ENCODE measurements around the gene DNPEP.

Gene DNPEP

DNA sequence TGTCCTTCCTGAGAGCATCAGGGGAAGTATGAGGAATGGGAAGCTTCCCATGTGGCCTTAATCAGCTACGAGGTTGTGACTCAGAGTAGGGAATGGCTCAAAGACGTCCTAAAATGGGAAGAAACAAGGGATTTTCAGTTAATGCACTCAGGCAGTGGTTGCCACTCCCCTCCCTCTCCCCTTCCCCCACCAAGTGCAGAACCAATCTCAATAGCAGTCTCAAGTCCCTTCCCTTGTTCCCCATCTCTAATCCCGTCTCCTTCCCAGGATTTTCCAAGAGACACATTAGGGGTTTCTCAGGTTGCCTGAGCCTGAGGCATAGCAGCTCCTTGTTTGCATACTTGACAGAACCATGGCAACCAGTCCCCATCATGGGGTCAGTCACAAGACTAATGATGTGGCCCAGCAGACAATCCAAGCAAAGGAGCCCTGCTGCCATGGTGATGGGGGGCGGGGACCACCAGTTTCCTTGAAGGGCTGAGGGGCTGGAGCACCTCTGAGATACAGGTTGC is 36.9 kb downstream of the DNPEP start:
- no peak for DNase-seq (ENCODE audit: extremely low read depth, insufficient read length)
- no peaks in the 10 kb centered on the region for H3K36me3 ChIP-seq (ENCODE audit: control insufficient read depth, insufficient read depth, low read length)
- TF ChIP-seq, protein P1, sequence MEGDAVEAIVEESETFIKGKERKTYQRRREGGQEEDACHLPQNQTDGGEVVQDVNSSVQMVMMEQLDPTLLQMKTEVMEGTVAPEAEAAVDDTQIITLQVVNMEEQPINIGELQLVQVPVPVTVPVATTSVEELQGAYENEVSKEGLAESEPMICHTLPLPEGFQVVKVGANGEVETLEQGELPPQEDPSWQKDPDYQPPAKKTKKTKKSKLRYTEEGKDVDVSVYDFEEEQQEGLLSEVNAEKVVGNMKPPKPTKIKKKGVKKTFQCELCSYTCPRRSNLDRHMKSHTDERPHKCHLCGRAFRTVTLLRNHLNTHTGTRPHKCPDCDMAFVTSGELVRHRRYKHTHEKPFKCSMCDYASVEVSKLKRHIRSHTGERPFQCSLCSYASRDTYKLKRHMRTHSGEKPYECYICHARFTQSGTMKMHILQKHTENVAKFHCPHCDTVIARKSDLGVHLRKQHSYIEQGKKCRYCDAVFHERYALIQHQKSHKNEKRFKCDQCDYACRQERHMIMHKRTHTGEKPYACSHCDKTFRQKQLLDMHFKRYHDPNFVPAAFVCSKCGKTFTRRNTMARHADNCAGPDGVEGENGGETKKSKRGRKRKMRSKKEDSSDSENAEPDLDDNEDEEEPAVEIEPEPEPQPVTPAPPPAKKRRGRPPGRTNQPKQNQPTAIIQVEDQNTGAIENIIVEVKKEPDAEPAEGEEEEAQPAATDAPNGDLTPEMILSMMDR (IDR thresholded peaks at IDR 0.05; ENCODE audit: insufficient read depth, low read length, poor library complexity, severe bottlenecking) = no peak
- no peak overlapping the region for H3K4me3 ChIP-seq (replicated peaks; ENCODE audit: low read depth, low read length)
- no peaks in the 10 kb centered on the region; the same call in 1 of the 2 replicates for H3K27me3 ChIP-seq (replicated peaks; ENCODE audit: control insufficient read depth, insufficient read depth, low read length)

DNA sequence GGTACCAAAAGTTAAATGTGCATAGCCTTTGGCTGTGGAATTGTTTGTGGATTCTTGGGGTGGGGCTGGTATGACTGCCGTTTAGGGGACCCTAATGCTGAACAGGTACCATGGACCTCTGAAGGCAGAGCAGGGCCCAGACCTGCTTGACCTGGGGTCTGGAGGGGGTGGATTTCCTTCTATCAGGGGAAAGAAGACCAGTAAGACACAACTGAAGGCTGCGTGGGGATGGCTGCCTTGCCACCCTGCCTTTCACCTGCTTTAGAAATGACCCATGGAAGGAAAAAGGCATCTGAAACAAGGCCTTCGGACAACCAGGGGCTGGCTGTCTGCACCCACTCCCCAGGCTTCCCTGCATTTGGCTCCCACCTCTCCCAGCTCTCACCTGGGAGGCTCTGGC is 37.5 kb downstream of the DNPEP start:
- Histone ChIP-seq H3K27me3 (replicated peaks; ENCODE audit: control insufficient read depth, insufficient read depth, low read length) (no peaks in the 10 kb centered on the region; the same call in 1 of the 2 replicates), H3K36me3 (ENCODE audit: control insufficient read depth, insufficient read depth, low read length) (no peaks in the 10 kb centered on the region), H3K4me3 (replicated peaks; ENCODE audit: low read depth, low read length) (no peak overlapping the region)
- TF ChIP-seq, protein P1 (IDR thresholded peaks at IDR 0.05; ENCODE audit: insufficient read depth, low read length, poor library complexity, severe bottlenecking) = no peak
- no peak for DNase-seq (ENCODE audit: extremely low read depth, insufficient read length)

DNA sequence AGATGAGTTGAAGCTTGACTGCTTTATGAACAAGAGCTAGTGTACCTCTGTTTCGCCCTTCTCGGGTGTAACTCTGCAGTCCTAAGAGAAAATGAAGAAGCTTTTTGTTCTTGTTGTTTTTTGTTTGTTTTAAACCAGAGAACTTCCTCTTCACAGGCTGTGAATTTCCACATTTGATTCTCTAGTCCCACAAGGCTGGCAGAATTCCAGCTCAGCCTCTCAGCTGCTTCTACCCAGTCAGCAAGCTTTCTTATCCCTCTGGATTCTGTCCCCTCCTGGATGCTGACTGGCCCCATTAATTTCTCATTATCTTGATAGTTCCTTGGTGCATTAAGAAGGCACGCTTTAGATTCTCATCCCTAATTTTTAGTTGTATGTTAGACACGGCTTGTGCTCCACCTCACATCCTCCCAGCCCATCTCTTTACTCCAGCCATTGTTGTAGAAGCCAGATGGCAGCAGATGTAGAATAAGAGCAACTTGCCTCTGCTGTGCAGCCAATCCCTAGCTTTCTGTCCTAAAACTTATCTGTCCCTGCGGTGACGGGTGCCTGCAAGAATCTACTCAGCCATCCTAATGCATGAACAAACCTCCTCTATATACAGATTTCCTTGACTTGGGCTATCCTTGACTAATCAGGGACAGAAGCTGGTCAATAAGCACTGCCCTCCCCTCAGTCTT is 42.8 kb downstream of the DNPEP start:
- H3K27me3 ChIP-seq (replicated peaks; ENCODE audit: control insufficient read depth, insufficient read depth, low read length) = no peaks in the 10 kb centered on the region
- TF ChIP-seq, protein P1 (IDR thresholded peaks at IDR 0.05; ENCODE audit: insufficient read depth, low read length, poor library complexity, severe bottlenecking) = no peak
- no peak overlapping the region for H3K4me3 ChIP-seq (replicated peaks; ENCODE audit: low read depth, low read length)
- H3K36me3 ChIP-seq (ENCODE audit: control insufficient read depth, insufficient read depth, low read length) = no peaks in the 10 kb centered on the region
- DNase-seq (ENCODE audit: extremely low read depth, insufficient read length) = no peak

DNA sequence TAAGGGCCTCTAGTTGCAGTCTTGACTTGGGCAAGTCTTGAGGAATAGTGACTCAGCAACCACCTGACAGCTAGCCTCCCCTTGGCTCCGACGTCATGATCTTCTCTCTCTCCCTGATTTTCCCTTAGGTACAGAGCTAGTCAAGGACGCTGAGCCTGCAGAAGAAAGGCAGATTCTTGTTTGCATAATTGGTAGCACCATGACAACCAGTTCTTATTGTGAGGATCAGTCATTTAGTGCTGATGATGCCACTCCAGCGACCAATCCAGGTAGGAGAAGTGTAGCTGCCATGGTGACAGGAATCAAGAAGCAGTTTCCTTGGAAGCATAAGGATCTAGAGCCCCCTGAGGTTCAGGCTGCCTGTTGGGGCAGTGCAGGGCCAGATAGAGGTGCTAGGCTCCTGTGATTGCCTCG is 52.3 kb downstream of the DNPEP start:
- no peaks in the 10 kb centered on the region; the same call in none of the 2 replicates for H3K27me3 ChIP-seq (replicated peaks; ENCODE audit: control insufficient read depth, insufficient read depth, low read length)
- H3K4me3 ChIP-seq (replicated peaks; ENCODE audit: low read depth, low read length) = no peak overlapping the region
- no peak for DNase-seq (ENCODE audit: extremely low read depth, insufficient read length)
- TF ChIP-seq, protein P1 (IDR thresholded peaks at IDR 0.05; ENCODE audit: insufficient read depth, low read length, poor library complexity, severe bottlenecking) = no peak
- no peaks in the 10 kb centered on the region for H3K36me3 ChIP-seq (ENCODE audit: control insufficient read depth, insufficient read depth, low read length)

DNA sequence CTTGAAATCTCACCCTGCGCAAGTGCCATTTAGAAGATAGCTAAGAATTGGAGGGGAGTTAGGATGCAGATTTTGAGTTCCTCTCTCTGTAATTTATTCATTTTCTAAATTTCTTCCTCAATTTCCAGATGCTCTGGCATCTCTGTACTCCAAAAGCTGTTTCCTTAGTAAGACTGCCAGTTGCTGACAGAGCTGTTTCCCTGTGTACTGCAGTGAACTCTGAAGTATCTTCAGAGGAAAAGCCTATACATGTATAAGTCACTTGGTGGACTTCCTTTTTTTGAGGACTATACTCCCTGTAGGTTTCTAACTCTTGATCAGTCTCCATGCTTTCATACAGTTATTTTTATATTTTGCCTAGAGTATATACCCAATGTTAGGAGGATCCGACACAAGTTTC is 53.6 kb downstream of the DNPEP start:
- Histone ChIP-seq H3K27me3 (replicated peaks; ENCODE audit: control insufficient read depth, insufficient read depth, low read length) (no peaks in the 10 kb centered on the region; the same call in none of the 2 replicates), H3K4me3 (replicated peaks; ENCODE audit: low read depth, low read length) (no peak overlapping the region), H3K36me3 (ENCODE audit: control insufficient read depth, insufficient read depth, low read length) (no peaks in the 10 kb centered on the region)
- TF ChIP-seq, protein P1 (IDR thresholded peaks at IDR 0.05; ENCODE audit: insufficient read depth, low read length, poor library complexity, severe bottlenecking) = no peak
- DNase-seq (ENCODE audit: extremely low read depth, insufficient read length) = no peak

Measured in GM06990 (cell line).